Prostate gland (tissue), 2 donors: ENCODE data around the gene NIPAL4. TPM values are rescaled to one million over a fixed set of nuclear protein-coding genes. Genes with fewer than 3 reads are reported as not detected.

Experiments
- DNase-seq: peaks from one replicate; pipeline ENCODE4 v3.0.0-alpha.2; 2019; ENCODE audit warnings: low spot score
- H3K27ac ChIP-seq, 2 donors: fragments of 200-600 bp; sonication (generic); 2 replicates each; pipeline ENCODE4 v1.5.1; 2017 to 2019
- H3K27me3 ChIP-seq: fragments of 200-600 bp; sonication (generic); replicated peaks from 2 replicates; pipeline ENCODE4 v1.5.1; 2019; ENCODE audit not compliant: insufficient read depth
- H3K36me3 ChIP-seq, 2 donors: fragments of 200-600 bp; sonication (generic); 1 replicate in 1 of 2; 2 replicates in 1 of 2; pipeline versions ENCODE4 v1.5.1 to v1.8.1; 2017 to 2019
- H3K4me1 ChIP-seq: fragments of 200-600 bp; sonication (generic); replicated peaks from 2 replicates; pipeline ENCODE4 v1.5.1; 2019
- H3K4me3 ChIP-seq, 2 donors: fragments of 200-600 bp; sonication (generic); 2 replicates each; pipeline ENCODE4 v1.5.1; 2017 to 2019
- H3K9me3 ChIP-seq: fragments of 200-600 bp; sonication (generic); 2 replicates; pipeline ENCODE4 v1.5.1; 2017
- POLR2A ChIP-seq: fragments of 450-650 bp; IDR thresholded peaks from one replicate; pipeline ENCODE4 v1.6.1; 2016; ENCODE audit warnings: antibody characterized with exemption, mild to moderate bottlenecking
- POLR2AphosphoS5 ChIP-seq: sonication (generic); formaldehyde crosslinking; IDR thresholded peaks from one replicate; pipeline ENCODE4 v1.6.1; 2017; ENCODE audit warnings: antibody characterized with exemption
- WGBS: methylation state at CpG from one replicate; pipeline ENCODE4 v1.1.5; 2018; 5-methylcytosine and 5-hydroxymethylcytosine counted together
- intact Hi-C: fragments of 100-400 bp; cut with DNase I; formaldehyde crosslinking; loops from one replicate; pipeline ENCODE4 v1.14.2; 2022
- total RNA-seq, 2 donors: library from RNA; depleted of rRNA; stranded (reverse); fragments of >200 nt; gene quantifications; one replicate each; pipeline ENCODE4 v1.1.0, GENCODE V29; 2016
- TF ChIP-seq, protein P1 (sequence below), 4 experiments: fragments of 200-600 bp in 2 of 4; fragments of 450-650 bp in 2 of 4; sonication (generic) in 2 of 4; IDR thresholded peaks; 1 replicate in 3 of 4; 2 replicates in 1 of 4; pipeline ENCODE4 v1.5.1; 2016 to 2019; ENCODE audit warnings: antibody characterized with exemption in 4 of 4, mild to moderate bottlenecking in 2 of 4, moderate library complexity in 2 of 4

NIPAL4 gene
- total RNA-seq, 2 donors from 2014 or later, result 2.7 to 2.8 TPM

DNA sequence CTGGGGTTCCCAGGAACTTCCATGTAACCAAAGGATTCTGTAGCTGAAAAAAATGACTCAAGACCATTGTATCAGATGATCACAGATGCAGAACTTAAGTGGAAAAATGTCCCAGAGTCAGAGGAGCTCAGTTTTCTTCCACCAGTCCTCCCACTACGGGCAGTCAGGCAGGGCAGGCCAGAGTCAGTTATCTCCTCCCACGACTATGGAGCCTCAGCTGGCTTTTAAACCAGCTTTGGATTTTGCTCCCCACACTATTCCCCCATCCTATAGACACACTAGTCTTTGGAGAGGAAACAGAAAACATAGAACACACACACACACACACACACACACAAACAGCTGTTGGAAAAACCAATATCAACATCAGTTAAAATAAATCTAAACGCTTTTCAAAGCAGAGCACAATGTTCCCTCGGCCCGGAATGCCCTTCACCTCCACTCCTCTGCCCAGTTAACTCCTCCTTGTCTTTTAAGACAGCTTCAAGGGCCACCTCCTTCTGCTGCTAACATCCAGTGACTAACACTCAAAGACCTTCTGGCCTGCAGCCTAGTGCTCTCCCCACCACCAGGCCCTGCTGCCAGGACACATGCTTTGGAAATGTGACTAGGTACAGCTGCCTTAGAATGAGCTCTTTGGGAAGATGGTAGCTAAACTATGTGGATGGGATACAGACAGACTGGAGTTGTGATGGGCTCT is 56.8 kb downstream of the NIPAL4 start:
- no peaks in the 10 kb centered on the region for H3K27me3 ChIP-seq
- no peaks in the 10 kb centered on the region for H3K36me3 ChIP-seq
- H3K27ac ChIP-seq, result peak overlapping the region; percentile 51 to 55
- 35% methylated on average over 5 of the region's 5 CpGs for WGBS
- no peaks in the 10 kb centered on the region for H3K9me3 ChIP-seq
- intact Hi-C loops, result loop anchor here (5.0 kb wide), 1 partner anchor 41 kb away; no protein-coding TSS in a partner anchor
- no peaks in the 10 kb centered on the region for H3K4me1 ChIP-seq
- peak; percentile 16 for DNase-seq
- TF ChIP-seq, protein P1, sequence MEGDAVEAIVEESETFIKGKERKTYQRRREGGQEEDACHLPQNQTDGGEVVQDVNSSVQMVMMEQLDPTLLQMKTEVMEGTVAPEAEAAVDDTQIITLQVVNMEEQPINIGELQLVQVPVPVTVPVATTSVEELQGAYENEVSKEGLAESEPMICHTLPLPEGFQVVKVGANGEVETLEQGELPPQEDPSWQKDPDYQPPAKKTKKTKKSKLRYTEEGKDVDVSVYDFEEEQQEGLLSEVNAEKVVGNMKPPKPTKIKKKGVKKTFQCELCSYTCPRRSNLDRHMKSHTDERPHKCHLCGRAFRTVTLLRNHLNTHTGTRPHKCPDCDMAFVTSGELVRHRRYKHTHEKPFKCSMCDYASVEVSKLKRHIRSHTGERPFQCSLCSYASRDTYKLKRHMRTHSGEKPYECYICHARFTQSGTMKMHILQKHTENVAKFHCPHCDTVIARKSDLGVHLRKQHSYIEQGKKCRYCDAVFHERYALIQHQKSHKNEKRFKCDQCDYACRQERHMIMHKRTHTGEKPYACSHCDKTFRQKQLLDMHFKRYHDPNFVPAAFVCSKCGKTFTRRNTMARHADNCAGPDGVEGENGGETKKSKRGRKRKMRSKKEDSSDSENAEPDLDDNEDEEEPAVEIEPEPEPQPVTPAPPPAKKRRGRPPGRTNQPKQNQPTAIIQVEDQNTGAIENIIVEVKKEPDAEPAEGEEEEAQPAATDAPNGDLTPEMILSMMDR (IDR thresholded peaks at IDR 0.05), result no peak
- peak; percentile 68 for TF ChIP-seq POLR2AphosphoS5
- H3K4me3 ChIP-seq, result no peak overlapping the region

DNA sequence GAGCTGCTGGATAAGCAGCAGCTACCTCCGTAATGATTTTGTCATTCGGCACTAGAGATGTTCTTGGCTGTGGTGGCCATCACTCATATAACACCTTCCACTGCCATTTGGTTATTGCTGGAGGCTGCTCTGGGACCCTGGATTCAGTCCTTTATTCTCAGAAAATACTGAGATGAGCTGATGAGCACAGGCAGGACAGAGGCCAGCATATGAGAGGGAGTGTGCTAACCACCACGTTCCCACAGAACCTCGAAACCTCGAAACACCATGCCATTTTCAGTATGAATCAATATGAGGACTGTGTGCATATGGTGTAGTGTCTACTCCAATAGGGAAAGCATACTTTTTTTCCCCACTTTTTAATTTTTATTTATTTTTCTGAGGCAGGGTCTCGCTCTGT is 59.0 kb downstream of the NIPAL4 start:
- WGBS, result 78% methylated on average over 6 of the region's 6 CpGs
- TF ChIP-seq POLR2A, result no peak
- TF ChIP-seq POLR2AphosphoS5, result no peak
- Histone ChIP-seq H3K27me3 (no peaks in the 10 kb centered on the region), H3K4me3 (no peak overlapping the region), H3K4me1 (no peaks in the 10 kb centered on the region), H3K27ac (no peak overlapping the region), H3K9me3 (no peaks in the 10 kb centered on the region), H3K36me3 (no peaks in the 10 kb centered on the region)
- DNase-seq, result no peak
- intact Hi-C loops, result loop anchor here (5.0 kb wide), 1 partner anchor 38 kb away; no protein-coding TSS in a partner anchor

DNA sequence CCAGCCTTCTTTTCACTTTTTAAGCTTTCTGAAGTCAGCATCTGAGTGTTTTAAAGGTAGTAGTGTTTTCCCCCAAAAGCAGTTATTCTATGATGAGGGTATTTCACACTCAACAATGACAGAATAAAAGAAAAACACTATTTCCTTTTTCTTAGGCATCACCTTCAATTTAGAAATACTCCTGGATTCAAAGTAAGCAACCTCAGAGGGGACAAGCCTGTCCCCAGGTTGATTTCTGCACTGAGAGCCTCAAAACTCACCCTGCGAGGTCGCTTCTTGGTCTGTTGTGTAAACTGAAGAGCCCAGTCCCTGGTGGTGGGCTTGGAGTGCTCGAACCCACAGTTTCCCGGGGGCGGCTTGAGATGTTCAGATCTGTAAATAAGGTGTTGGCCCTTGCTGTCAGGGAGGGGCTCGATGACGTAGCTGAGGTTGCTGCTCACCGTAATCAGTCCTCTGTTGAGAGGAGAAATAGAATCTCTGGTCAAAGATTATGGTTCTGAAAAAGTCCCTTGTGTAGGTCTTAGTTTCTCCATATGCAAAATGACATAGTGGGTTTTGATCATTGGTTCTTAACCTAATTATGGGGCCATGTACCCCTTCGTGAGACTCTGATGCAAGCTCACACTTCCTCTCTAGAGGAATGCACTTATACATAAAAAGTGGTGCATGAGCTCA is 59.7 kb downstream of the NIPAL4 start:
- WGBS, result 85% methylated on average over 9 of the region's 9 CpGs
- no peaks in the 10 kb centered on the region for H3K27me3 ChIP-seq
- H3K4me3 ChIP-seq, result no peak overlapping the region
- no peaks in the 10 kb centered on the region for H3K4me1 ChIP-seq
- H3K27ac ChIP-seq, result no peak overlapping the region
- DNase-seq, result no peak
- no peaks in the 10 kb centered on the region for H3K9me3 ChIP-seq
- TF ChIP-seq POLR2A (no peak), POLR2AphosphoS5 (no peak)
- TF ChIP-seq, protein P1 (IDR thresholded peaks at IDR 0.05), result no peak
- intact Hi-C loops, result loop anchor here (5.0 kb wide), 1 partner anchor 38 kb away; no protein-coding TSS in a partner anchor
- H3K36me3 ChIP-seq, result no peaks in the 10 kb centered on the region

DNA sequence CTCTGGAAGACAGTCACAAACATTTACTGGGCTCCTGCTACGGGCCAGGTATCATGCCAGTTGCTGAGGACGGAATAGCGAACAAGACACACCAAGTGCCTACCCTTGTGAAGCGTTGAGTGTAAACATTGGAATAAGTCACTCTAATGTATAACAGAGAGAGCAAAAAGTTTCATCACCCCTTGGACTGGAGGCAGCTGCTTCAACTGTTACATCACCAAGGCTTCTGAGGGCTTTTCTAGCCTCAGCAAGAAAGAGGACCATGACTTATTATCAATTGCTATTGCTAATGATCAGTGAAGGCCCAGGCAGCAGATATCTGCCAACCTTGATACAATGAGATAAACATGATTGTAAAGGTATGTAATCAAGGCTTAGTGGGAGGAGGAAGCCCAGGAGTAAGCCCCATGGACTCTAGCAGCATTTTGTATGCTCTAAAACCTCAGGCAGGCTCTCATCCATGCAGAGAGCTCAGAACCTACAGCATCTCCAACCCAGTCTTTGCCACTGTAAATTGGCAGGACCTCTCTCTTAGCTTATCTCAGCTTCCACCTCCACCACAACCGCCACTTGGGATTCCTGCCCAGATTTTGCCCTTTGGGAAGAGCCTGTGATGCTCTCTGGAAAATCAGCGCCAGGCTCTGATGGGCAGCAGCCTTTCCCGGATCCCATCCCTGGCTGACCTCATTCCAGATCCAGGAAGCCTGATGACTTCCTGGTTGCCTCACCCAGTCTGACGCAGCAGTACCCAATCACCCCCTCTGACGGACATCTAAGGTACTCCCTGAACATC is 61.1 kb downstream of the NIPAL4 start:
- Histone ChIP-seq H3K27ac (no peak overlapping the region), H3K4me3 (no peak overlapping the region), H3K9me3 (no peaks in the 10 kb centered on the region), H3K4me1 (no peaks in the 10 kb centered on the region), H3K27me3 (no peaks in the 10 kb centered on the region), H3K36me3 (no peaks in the 10 kb centered on the region)
- TF ChIP-seq, protein P1 (IDR thresholded peaks at IDR 0.05), result no peak
- TF ChIP-seq POLR2AphosphoS5 (no peak), POLR2A (no peak)
- no peak for DNase-seq
- intact Hi-C loops, result no loop called here
- 80% methylated on average over 9 of the region's 9 CpGs for WGBS

DNA sequence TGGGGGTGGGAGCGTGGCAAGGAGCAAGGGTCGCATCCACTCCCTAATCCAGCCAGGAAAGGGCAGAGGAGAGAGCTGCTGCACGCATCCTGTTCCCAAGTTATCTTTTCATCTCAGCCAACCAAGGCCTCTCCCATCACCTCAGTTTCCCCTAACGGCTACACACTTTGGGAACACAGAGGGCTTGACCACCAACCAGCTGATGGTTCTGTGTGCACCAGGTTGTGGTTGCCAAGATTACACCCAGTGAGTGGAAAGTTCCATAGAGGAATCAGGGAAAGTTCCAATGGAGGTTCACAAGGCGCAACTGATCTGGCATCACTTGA is 61.7 kb downstream of the NIPAL4 start:
- DNase-seq, result no peak
- Histone ChIP-seq H3K36me3 (no peaks in the 10 kb centered on the region), H3K4me1 (no peaks in the 10 kb centered on the region), H3K9me3 (no peaks in the 10 kb centered on the region), H3K27ac (no peak overlapping the region), H3K27me3 (no peaks in the 10 kb centered on the region), H3K4me3 (no peak overlapping the region)
- 87% methylated on average over 5 of the region's 5 CpGs for WGBS
- no peak for TF ChIP-seq POLR2AphosphoS5
- TF ChIP-seq, protein P1 (IDR thresholded peaks at IDR 0.05), result no peak
- TF ChIP-seq POLR2A, result no peak
- intact Hi-C loops, result no loop called here
